GM18858 (cell line): ENCODE measurements around the gene REXO4.

Experiments
- ATAC-seq: cut with Tn5 transposase; IDR thresholded peaks from one replicate; pipeline ENCODE4 v1.9.1; 2021; ENCODE audit not compliant: unreplicated experiment

REXO4 gene

GRCh38 chr9:133369933-133370332 lies 47.9 kb downstream of the REXO4 start:
- no peak for ATAC-seq

- no peak for ATAC-seq
These were observed 48.4 kb downstream of the REXO4 start for GRCh38 chr9:133369422-133369821.

- ATAC-seq: no peak
These were observed 49.4 kb downstream of the REXO4 start for GRCh38 chr9:133368249-133368881.

- ATAC-seq: no peak
These were observed 50.0 kb downstream of the REXO4 start for GRCh38 chr9:133367778-133368177.

- ATAC-seq: no peak
These were observed 50.6 kb downstream of the REXO4 start for GRCh38 chr9:133367221-133367620.

- no peak for ATAC-seq
These were observed 51.4 kb downstream of the REXO4 start for GRCh38 chr9:133366435-133366834.

GRCh38 chr9:133362359-133363044 lies 55.3 kb downstream of the REXO4 start:
- ATAC-seq: no peak

GRCh38 chr9:133361507-133362092 lies 56.2 kb downstream of the REXO4 start:
- ATAC-seq: no peak

- ATAC-seq: no peak
These were observed 57.1 kb downstream of the REXO4 start for GRCh38 chr9:133360400-133361393.

- ATAC-seq: no peak
These were observed 58.2 kb downstream of the REXO4 start for GRCh38 chr9:133359399-133360175.

- ATAC-seq: no peak
These were observed 60.2 kb downstream of the REXO4 start for GRCh38 chr9:133357656-133358055.

GRCh38 chr9:133356391-133357091 lies 61.3 kb downstream of the REXO4 start, which contains the start of the genes SURF1 and SURF2:
Gene SURF1, minus strand, starts transcription at chr9:133356487. Its CDS starts 34 bp downstream, at chr9:133356453.
Gene SURF2, plus strand, starts transcription at chr9:133356550. Its CDS starts 43 bp downstream, at chr9:133356593.
- ATAC-seq: peak; percentile 47
